CMK (cell line): Measurements from ENCODE around the gene AOAH.
A peak's percentile ranks its signal among the peaks of the same experiment; 100 is the strongest.

ENCODE experiments used
- DNase-seq: peaks from one replicate; pipeline ENCODE4 v3.0.0-alpha.2; 2010; ENCODE audit warnings: low read depth

AOAH gene

DNA sequence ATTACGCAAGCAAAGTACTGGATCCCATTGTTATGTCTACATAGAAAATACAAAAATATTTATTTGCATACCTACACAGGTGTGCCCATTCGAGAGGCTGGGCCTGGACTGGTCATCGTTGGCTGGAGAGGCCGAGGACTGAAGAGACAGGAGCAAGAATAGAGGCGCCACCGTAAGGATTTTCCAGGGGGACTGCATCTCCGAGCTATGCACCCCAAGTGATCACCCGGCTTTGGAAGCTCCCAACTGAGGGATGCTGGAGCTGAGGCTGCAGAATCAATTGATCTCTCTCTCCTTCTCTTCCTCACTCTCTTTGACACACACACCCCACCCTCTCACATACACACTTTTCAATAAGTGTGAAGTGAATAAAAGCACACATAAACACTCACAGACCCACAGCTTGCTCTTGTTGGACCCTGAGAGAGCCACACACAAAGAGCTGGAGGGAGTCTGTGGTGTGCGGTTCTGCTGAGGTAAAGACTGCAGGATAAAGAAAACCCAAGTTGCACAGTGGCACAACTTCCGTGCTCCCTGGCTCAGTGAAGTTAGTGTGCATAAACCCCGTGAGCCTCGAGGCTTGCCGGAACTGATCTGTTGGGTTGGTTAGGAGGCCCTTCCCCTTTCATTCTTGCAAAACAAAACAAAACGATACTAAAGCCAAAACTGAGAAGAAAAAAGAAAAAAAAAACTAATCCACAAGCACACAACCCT, at the start of gene AOAH:
Gene AOAH (minus strand): TSS at position 544 of the 714 bp plus-strand sequence. CDS start 346 bp downstream, at position 198.
- peak; percentile 8 for DNase-seq

- no peak for DNase-seq
Observed at GRCh38 chr7:36766451-36766850, 42.2 kb upstream of the AOAH start.

DNA sequence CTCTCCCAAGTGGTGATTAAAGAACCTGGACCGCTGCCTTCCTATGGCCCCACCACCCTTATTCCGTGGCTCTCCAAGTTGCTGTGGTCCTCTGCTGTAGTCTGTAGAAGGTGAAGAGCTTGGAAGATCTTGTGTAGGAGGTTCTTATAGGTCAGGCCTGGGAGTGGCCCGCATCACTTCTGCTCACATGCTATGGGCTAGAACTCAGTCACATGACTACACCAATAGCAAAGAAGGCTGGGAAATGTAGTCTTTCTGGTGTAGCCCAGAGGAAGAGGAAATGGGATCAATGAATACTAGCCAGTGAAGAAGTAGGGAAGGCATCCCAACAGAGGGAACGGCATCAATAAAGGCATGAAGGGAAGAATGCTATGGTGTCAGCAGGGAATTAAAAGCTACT, 41.3 kb upstream of the AOAH start:
- no peak for DNase-seq

GRCh38 chr7:36764929-36765328, 40.6 kb upstream of the AOAH start:
- DNase-seq = no peak

DNA sequence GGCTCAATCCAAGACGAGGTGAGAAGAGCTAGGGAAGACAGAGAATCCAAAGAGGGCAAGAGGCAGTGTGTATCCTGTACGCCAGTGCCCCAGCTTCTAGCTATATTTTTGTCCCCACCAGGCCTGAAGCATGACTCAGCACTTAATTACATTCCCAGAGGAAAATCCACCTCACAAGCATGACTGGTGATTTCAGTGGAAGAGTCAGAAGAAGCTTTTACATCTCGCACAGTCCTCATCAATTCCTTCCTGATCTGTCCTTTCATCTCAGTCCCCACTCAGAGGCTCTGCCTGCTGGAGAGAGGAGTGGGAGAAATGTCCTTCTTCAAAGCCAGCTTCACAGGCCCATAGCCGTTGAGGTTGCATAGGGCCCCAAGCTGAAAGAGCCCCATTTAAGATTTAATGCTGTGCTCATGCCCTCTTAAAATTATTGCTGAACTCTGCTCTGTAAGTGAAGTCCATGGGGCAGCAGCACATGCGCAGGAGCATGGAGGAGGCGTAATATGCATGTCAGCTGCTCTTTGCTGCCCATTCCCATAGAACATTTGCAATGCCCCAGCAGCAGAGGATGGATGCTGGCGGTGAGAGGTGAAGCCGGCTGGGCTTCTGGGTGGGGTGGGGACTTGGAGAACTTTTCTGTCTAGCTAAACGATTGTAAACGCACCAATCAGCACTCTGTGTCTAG, 39.0 kb upstream of the AOAH start:
- DNase-seq = no peak

GRCh38 chr7:36762394-36762793, 38.1 kb upstream of the AOAH start:
- no peak for DNase-seq

DNA sequence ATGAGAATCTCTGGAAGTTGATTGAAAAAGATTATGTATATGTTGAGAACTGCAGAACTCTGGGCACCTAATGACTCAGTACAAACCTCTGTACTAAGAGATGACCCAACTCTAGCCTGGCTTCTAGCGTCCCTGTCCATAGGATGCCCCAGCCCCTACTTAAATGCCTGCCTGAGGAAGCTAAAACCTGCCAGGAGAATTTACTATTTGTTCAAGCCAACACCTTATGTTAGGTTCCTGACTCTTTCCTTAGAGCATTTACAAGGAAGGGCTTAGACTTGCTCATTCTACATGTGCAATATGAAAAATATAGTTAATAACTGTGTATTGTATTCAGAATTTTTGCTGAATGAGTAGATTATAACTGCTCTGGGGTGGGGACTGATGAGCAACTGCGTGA, 37.5 kb upstream of the AOAH start:
- DNase-seq = no peak

- no peak for DNase-seq
Observed at GRCh38 chr7:36760856-36761762, 36.8 kb upstream of the AOAH start.

GRCh38 chr7:36758879-36759278, 34.6 kb upstream of the AOAH start:
- DNase-seq = no peak

DNA sequence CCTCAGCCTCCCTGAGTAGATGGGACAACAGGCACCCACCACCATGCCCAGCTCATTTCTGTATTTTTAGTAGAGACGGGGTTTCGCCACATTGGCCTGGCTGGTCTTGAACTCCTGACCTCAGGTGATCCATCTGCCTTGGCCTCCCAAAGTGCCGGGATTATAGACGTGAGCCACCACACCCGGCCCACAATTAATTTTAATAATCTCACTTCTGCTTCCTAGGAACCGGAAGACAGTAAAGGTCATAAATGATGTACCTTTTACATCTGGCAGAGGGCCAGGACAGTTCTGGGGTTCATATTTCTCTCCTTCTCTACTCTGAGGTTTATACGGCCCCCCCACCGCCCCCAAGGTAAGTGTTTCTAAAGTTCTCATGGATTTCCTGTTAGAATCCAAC, 31.2 kb upstream of the AOAH start:
- no peak for DNase-seq

DNA sequence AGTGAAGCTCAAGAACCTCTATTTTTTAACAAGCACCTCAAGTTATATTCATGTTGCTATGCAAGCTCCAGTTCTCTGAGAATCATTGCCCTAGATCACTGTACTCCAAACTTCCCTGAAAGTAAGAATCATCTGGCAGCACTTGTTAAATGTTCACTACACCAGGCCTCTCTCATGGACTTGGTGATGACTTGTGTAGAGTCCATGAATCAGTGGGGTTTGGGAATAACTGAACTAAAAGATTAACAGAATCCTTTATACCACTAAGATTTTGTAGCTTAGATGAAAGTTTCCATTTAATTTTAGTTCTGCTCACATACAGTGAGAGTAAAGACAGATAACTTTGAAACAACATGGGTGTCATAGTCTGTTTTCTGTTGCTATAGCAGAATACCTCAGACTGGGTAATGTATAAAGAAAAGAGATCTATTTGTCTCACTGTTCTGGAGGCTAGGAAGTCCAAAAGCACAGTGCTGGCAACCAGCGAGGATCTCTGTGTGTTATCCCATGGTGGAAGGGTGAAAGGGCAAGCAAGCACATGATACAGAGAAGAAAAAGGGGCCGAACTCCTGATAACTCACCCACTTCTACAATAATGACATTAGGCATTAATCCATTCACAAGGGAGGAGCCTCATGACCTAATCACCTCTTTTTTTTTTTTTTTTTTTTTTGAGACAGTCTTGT, 27.9 kb upstream of the AOAH start:
- no peak for DNase-seq

GRCh38 chr7:36750451-36750850, 26.2 kb upstream of the AOAH start:
- no peak for DNase-seq

DNA sequence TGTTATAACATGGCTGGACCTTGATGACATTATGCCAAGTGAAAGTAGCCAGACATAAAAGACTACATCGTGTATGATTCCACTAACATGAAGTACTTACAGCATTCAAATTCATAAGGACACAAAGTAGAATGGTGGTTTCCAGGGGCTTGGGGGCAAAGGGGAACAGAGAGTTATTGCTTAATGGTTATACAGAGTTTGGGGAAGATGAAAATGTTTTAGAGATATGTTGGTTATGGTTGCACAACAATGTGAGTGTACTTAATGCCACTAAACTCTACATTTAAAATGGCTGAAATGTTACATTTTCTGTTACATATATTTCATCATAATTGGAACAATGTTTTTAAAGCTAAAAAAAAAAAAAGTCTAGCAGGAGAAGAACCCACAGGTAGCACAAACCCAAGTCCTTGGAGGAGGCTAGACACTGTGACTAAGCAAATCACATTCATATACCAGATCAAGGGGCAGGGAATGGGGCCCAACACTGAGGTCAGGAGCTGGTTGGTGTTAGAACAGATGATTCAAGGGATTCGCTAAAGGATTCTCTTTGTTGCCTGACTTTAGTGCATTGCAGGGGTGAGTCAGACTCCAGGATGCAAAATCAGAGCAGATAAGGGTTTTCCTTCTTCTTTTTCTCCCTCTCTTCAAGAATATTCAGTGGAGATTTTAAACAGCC, 25.1 kb upstream of the AOAH start:
- DNase-seq = no peak

GRCh38 chr7:36748017-36748487, 23.8 kb upstream of the AOAH start:
- peak; percentile 15 for DNase-seq

GRCh38 chr7:36747280-36748016, 23.2 kb upstream of the AOAH start:
- DNase-seq = no peak

- DNase-seq = peak; percentile 61
Observed at GRCh38 chr7:36746347-36746746, 22.1 kb upstream of the AOAH start.

DNA sequence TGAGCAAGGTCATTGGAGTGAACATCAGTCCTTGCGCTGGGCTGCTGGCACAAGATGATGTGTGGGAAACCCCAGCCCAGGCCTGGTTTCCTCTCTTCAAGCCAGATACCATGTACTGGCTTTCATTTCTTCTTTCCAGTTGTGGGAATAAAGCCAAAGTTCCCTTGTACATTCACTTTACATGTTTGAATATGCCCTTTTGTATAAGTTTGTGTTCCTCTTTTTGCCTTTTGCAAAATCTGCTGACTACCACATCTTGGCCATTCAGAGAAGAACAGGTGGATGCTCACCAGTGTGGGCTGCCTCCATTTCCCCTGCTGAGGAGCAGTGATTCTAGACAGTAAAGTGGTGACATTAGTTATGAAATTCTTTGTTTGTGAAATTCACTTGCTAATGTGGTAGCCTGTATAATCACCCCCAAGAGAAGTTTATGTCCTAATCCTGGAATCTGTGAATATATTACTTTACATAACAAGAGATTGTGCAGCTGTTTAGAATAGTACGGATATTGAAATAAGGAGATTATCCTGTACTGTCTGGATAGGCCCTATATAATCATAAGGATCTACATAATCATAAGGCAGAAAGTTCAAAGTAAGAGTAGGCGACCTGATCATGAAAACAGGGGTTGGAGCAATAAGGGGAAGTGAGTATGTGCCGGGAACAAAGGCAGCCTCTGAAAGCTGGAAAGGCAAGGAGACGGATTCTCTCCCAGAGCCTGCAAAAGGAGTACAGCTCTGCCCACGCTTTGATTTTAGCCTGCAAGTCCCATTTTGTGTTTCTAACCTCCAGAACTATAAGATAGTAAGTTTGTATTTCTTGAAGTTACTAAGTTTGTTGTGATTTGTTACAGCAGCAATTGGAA, 18.8 kb upstream of the AOAH start:
- no peak for DNase-seq

DNA sequence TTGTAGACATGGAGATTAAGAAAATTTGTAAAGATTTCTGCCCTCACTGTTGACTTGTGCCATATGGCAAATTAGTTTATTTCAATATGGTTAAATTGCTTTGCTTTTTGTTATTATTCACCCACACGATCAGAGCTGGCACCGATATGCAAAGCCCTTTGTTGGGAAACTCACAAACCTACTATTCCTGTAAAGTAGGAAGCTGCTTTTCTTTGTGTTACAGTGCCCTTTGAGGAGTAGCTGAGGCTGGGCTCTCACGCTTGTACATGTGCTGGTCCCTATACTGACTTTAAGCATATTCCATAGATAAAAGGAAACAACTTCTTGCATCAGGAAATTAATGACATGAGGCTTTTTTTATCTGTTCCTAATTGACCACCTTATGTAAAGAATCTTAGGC, 17.6 kb upstream of the AOAH start:
- no peak for DNase-seq

DNA sequence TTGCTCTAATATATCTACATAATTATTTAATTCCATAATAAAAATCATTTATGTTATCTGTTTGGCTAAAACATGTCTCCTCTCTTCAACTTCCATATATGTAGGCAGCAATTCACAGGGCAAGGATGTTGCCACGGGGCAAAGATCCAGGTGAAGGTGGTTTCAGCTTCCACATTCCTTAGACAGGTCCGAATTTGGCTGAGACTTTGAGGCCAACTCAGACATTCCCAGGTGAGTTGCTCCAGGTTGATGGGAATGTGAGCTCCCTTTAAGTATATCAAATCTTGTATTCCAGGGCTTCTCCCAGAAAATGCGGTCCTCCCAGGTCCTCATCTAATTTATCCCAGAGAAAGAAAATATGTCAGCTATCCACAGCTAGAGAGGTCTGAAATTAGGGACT, 15.1 kb upstream of the AOAH start:
- no peak for DNase-seq

DNA sequence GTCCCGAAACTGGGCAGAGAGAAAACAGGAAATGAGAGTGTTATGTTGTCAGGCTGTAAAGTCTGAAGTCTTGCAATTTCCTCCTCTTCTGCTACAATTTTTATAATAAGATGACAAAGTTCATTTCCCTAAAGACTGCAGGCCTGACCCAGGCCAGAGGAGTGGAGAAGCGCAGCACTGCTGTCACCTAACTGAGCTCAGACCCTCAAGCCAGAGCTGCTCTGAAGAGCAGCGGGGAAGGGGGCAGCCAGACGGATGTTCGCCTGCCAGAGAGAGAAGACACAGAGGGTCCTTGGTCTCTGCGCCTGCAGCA, 12.6 kb upstream of the AOAH start:
- DNase-seq = no peak
